SK-N-SH treated with all-trans-retinoic acid at 6 μM for 48 hours (cell line): ENCODE data around the gene TIMP4.
A peak's percentile ranks its signal among the peaks of the same experiment; 100 is the strongest.

Source experiments
- ATAC-seq: fragments of 200-7000 bp; cut with Tn5 transposase; 3 replicates; pipeline ENCODE4 v1.9.1; 2020; ENCODE audit warnings: mild to moderate bottlenecking, moderate library complexity
- ARNTL ChIP-seq: fragments of 450-650 bp; formaldehyde crosslinking; IDR thresholded peaks from 2 replicates; pipeline ENCODE4 v1.5.0; 2020; ENCODE audit warnings: low read depth, mild to moderate bottlenecking, moderate library complexity, borderline replicate concordance
- BACH2 ChIP-seq: fragments of 250-450 bp; sonication (Bioruptor Pico); IDR thresholded peaks from 2 replicates; pipeline ENCODE4 v1.9.0; 2021; ENCODE audit warnings: mild to moderate bottlenecking, borderline replicate concordance
- CSDC2 ChIP-seq: fragments of 250-450 bp; sonication (Bioruptor Pico); IDR thresholded peaks from 2 replicates; pipeline ENCODE4 v1.5.0; 2020; ENCODE audit warnings: mild to moderate bottlenecking, moderate library complexity
- ESRRG ChIP-seq: fragments of 250-450 bp; sonication (Bioruptor Pico); IDR thresholded peaks from 2 replicates; pipeline ENCODE4 v1.6.1; 2021; ENCODE audit warnings: mild to moderate bottlenecking
- GLIS3 ChIP-seq: fragments of 250-450 bp; sonication (Bioruptor Pico); IDR thresholded peaks from 2 replicates; pipeline ENCODE4 v1.5.0; 2020; ENCODE audit warnings: mild to moderate bottlenecking, moderate library complexity
- OSR1 ChIP-seq: fragments of 250-450 bp; sonication (Bioruptor Pico); IDR thresholded peaks from 2 replicates; pipeline ENCODE4 v1.8.0; 2022; ENCODE audit warnings: moderate library complexity, mild to moderate bottlenecking, inconsistent platforms
- PPARA ChIP-seq: fragments of 250-450 bp; sonication (Bioruptor Pico); IDR thresholded peaks from 2 replicates; pipeline ENCODE4 v1.5.0; 2020; ENCODE audit warnings: mild to moderate bottlenecking, borderline replicate concordance
- RARB ChIP-seq: fragments of 250-450 bp; sonication (Bioruptor Pico); IDR thresholded peaks from 2 replicates; pipeline ENCODE4 v1.8.0; 2021; ENCODE audit warnings: mild to moderate bottlenecking, moderate library complexity
- SNAI2 ChIP-seq: fragments of 250-450 bp; sonication (Bioruptor Pico); IDR thresholded peaks from 2 replicates; pipeline ENCODE4 v1.5.0; 2020; ENCODE audit warnings: mild to moderate bottlenecking, moderate library complexity
- TCF4 ChIP-seq: fragments of 250-450 bp; sonication (Bioruptor Pico); IDR thresholded peaks from 2 replicates; pipeline ENCODE4 v1.8.0; 2021; ENCODE audit warnings: mild to moderate bottlenecking, moderate library complexity, borderline replicate concordance
- ZC3H10 ChIP-seq: fragments of 250-450 bp; sonication (Bioruptor Pico); IDR thresholded peaks from 2 replicates; pipeline ENCODE4 v1.5.1; 2021; ENCODE audit warnings: mild to moderate bottlenecking, moderate library complexity
- ZFP3 ChIP-seq: fragments of 250-450 bp; sonication (Bioruptor Pico); IDR thresholded peaks from 2 replicates; pipeline ENCODE4 v1.5.0; 2020; ENCODE audit warnings: mild to moderate bottlenecking, moderate library complexity
- ZFP30 ChIP-seq: fragments of 450-650 bp; formaldehyde crosslinking; IDR thresholded peaks from 2 replicates; pipeline ENCODE4 v1.5.0; 2022; ENCODE audit warnings: mild to moderate bottlenecking, moderate library complexity
- ZNF565 ChIP-seq: fragments of 450-650 bp; formaldehyde crosslinking; conservative IDR thresholded peaks from 2 replicates; pipeline ENCODE4 v1.5.0; 2020; ENCODE audit warnings: low read depth, mild to moderate bottlenecking, moderate library complexity
- ZNF70 ChIP-seq: fragments of 450-650 bp; formaldehyde crosslinking; IDR thresholded peaks from 2 replicates; pipeline ENCODE4 v1.5.0; 2020; ENCODE audit warnings: mild to moderate bottlenecking, moderate library complexity
- TF ChIP-seq, protein P1 (sequence below): fragments of 250-450 bp; sonication (Bioruptor Pico); IDR thresholded peaks from 2 replicates; pipeline ENCODE4 v1.5.1; 2020; ENCODE audit warnings: low read depth, mild to moderate bottlenecking, moderate library complexity
- TF ChIP-seq, protein P2 (sequence below): fragments of 250-450 bp; sonication (Bioruptor Pico); IDR thresholded peaks from 2 replicates; pipeline ENCODE4 v1.5.1; 2021; ENCODE audit warnings: mild to moderate bottlenecking, moderate library complexity
- TF ChIP-seq, protein P3 (sequence below): fragments of 250-450 bp; sonication (Bioruptor Pico); IDR thresholded peaks from 2 replicates; pipeline ENCODE4 v1.8.0; 2020; ENCODE audit warnings: mild to moderate bottlenecking, moderate library complexity, borderline replicate concordance
- TF ChIP-seq, protein P4 (sequence below): fragments of 250-450 bp; sonication (Bioruptor Pico); IDR thresholded peaks from 2 replicates; pipeline ENCODE4 v1.8.0; 2021; ENCODE audit warnings: low read depth, mild to moderate bottlenecking, moderate library complexity, borderline replicate concordance
- TF ChIP-seq, protein P5 (sequence below): fragments of 250-450 bp; sonication (Bioruptor Pico); IDR thresholded peaks from 2 replicates; pipeline ENCODE4 v1.5.0; 2020; ENCODE audit warnings: mild to moderate bottlenecking, moderate library complexity

Gene TIMP4

DNA sequence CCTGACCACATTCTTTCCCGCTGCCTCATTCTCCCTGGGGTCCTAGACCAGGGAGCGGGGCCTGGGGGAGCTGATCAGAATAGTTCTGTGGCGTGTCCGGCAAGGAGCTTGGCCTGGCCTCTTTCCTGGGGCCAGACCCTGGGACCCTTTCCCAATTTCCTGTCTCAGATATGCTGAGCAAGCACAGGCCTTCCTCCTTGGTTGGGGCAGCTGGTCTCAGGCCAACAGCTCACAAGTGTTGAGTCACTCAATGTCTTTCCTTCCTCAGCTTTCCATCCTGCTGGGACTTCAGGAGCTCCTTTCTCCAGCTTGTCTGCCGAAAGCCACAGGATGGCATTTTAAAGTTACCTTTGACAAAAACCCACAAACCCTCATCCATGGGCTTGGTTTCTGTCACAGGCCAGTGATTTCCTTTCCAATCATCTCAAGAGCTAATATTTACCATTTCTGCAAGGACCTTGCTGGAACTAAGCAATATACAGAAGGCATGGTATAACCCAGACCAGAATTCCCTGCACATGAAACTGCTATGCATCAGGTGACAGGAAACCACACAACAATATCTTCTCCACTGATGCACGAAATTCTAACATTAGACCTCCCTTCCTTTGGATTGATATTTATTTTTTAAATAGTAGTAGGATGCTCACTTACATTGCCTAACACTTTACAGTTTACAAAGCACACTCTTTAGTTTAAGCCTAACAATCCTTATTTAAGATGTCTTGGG, 19.5 kb upstream of the TIMP4 start:
- no peak for TF ChIP-seq OSR1 (CRISPR knock-in tag)
- no peak for TF ChIP-seq TCF4
- no peak for TF ChIP-seq ZNF70 (CRISPR knock-in tag)
- TF ChIP-seq, protein P1, sequence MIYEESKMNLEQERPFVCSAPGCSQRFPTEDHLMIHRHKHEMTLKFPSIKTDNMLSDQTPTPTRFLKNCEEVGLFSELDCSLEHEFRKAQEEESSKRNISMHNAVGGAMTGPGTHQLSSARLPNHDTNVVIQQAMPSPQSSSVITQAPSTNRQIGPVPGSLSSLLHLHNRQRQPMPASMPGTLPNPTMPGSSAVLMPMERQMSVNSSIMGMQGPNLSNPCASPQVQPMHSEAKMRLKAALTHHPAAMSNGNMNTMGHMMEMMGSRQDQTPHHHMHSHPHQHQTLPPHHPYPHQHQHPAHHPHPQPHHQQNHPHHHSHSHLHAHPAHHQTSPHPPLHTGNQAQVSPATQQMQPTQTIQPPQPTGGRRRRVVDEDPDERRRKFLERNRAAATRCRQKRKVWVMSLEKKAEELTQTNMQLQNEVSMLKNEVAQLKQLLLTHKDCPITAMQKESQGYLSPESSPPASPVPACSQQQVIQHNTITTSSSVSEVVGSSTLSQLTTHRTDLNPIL (CRISPR knock-in tag): no peak
- TF ChIP-seq BACH2 (CRISPR knock-in tag): no peak
- no peak for ATAC-seq

DNA sequence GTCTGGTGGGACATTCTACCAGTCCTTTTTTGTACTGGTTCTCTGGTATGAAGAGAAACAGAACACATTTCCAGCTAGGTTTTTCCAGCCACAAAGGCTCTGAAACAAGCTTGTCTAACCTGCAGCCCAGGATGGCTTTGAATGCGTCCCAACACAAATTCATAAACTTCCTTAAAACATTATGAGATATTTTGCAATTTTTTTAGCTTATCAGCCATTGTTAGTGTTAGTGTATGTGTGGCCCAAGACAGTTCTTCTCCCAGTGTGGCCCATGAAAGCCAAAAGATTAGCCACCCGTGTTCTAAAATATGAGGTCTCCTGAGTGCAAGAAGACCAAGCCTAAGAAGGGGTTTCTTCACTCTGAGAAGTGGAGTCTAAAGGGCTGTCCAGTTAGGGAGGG, 18.4 kb upstream of the TIMP4 start:
- ATAC-seq: no peak
- TF ChIP-seq, protein P2, sequence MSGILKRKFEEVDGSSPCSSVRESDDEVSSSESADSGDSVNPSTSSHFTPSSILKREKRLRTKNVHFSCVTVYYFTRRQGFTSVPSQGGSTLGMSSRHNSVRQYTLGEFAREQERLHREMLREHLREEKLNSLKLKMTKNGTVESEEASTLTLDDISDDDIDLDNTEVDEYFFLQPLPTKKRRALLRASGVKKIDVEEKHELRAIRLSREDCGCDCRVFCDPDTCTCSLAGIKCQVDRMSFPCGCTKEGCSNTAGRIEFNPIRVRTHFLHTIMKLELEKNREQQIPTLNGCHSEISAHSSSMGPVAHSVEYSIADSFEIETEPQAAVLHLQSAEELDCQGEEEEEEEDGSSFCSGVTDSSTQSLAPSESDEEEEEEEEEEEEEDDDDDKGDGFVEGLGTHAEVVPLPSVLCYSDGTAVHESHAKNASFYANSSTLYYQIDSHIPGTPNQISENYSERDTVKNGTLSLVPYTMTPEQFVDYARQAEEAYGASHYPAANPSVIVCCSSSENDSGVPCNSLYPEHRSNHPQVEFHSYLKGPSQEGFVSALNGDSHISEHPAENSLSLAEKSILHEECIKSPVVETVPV (CRISPR knock-in tag): no peak
- TF ChIP-seq RARB (CRISPR knock-in tag) (no peak), CSDC2 (CRISPR knock-in tag) (no peak), PPARA (CRISPR knock-in tag) (no peak), ZNF70 (CRISPR knock-in tag) (no peak), ARNTL (no peak), ZFP30 (CRISPR knock-in tag) (no peak), ZFP3 (CRISPR knock-in tag) (no peak), ESRRG (CRISPR knock-in tag) (no peak)
- TF ChIP-seq, protein P3, sequence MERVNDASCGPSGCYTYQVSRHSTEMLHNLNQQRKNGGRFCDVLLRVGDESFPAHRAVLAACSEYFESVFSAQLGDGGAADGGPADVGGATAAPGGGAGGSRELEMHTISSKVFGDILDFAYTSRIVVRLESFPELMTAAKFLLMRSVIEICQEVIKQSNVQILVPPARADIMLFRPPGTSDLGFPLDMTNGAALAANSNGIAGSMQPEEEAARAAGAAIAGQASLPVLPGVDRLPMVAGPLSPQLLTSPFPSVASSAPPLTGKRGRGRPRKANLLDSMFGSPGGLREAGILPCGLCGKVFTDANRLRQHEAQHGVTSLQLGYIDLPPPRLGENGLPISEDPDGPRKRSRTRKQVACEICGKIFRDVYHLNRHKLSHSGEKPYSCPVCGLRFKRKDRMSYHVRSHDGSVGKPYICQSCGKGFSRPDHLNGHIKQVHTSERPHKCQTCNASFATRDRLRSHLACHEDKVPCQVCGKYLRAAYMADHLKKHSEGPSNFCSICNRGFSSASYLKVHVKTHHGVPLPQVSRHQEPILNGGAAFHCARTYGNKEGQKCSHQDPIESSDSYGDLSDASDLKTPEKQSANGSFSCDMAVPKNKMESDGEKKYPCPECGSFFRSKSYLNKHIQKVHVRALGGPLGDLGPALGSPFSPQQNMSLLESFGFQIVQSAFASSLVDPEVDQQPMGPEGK (CRISPR knock-in tag): no peak
- TF ChIP-seq, protein P4, sequence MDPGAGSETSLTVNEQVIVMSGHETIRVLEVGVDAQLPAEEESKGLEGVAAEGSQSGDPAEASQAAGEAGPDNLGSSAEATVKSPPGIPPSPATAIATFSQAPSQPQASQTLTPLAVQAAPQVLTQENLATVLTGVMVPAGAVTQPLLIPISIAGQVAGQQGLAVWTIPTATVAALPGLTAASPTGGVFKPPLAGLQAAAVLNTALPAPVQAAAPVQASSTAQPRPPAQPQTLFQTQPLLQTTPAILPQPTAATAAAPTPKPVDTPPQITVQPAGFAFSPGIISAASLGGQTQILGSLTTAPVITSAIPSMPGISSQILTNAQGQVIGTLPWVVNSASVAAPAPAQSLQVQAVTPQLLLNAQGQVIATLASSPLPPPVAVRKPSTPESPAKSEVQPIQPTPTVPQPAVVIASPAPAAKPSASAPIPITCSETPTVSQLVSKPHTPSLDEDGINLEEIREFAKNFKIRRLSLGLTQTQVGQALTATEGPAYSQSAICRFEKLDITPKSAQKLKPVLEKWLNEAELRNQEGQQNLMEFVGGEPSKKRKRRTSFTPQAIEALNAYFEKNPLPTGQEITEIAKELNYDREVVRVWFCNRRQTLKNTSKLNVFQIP (CRISPR knock-in tag): no peak
- TF ChIP-seq, protein P5, sequence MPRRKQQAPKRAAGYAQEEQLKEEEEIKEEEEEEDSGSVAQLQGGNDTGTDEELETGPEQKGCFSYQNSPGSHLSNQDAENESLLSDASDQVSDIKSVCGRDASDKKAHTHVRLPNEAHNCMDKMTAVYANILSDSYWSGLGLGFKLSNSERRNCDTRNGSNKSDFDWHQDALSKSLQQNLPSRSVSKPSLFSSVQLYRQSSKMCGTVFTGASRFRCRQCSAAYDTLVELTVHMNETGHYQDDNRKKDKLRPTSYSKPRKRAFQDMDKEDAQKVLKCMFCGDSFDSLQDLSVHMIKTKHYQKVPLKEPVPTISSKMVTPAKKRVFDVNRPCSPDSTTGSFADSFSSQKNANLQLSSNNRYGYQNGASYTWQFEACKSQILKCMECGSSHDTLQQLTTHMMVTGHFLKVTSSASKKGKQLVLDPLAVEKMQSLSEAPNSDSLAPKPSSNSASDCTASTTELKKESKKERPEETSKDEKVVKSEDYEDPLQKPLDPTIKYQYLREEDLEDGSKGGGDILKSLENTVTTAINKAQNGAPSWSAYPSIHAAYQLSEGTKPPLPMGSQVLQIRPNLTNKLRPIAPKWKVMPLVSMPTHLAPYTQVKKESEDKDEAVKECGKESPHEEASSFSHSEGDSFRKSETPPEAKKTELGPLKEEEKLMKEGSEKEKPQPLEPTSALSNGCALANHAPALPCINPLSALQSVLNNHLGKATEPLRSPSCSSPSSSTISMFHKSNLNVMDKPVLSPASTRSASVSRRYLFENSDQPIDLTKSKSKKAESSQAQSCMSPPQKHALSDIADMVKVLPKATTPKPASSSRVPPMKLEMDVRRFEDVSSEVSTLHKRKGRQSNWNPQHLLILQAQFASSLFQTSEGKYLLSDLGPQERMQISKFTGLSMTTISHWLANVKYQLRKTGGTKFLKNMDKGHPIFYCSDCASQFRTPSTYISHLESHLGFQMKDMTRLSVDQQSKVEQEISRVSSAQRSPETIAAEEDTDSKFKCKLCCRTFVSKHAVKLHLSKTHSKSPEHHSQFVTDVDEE (CRISPR knock-in tag): no peak

DNA sequence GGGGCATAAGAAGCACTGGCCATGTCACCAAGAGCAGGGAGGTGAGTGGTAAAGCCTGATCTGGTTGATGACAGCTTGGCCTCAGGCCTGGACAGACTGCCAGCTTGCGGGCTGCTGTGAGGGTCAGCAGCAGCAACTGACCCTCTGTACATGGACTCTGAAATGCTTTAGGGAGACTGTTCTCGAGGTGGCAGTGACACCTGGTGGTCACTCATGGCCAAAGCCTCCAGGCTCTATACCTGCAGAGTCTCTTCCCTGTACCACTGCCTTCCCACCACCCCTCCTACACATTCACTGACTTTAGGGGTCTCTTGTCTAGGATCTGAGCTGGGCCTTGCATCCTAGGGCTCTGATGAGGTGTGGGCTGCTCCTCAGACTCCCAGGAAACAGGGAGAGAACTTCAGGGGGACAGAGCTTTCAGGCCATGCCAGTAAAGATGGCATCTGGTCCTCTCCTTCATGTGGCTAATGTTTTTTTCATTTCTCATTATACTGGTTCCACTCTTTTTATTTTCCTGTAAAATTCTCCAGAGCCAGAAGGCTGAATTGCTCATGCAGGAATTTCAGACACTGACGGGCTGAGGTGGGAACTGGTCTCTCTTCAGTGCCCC, 17.2 kb upstream of the TIMP4 start:
- peak; percentile 91 for ATAC-seq
- no peak for TF ChIP-seq ESRRG (CRISPR knock-in tag)
- TF ChIP-seq, protein P5 (CRISPR knock-in tag): no peak
- no peak for TF ChIP-seq GLIS3 (CRISPR knock-in tag)
- TF ChIP-seq SNAI2: no peak
- no peak for TF ChIP-seq CSDC2 (CRISPR knock-in tag)
- no peak for TF ChIP-seq ZFP3 (CRISPR knock-in tag)
- no peak for TF ChIP-seq OSR1 (CRISPR knock-in tag)
- TF ChIP-seq TCF4: no peak
- no peak for TF ChIP-seq ZNF70 (CRISPR knock-in tag)
- no peak for TF ChIP-seq ZC3H10 (CRISPR knock-in tag)
- TF ChIP-seq, protein P4 (CRISPR knock-in tag): no peak
- no peak for TF ChIP-seq ZNF565
- no peak for TF ChIP-seq ARNTL
- TF ChIP-seq PPARA (CRISPR knock-in tag): no peak
